ENCODE measurements around the gene ISG15. TPM values are rescaled to one million over a fixed set of nuclear protein-coding genes. Genes with fewer than 3 reads are reported as not detected.
A peak's percentile ranks its signal among the peaks of the same experiment; 100 is the strongest.

Gene ISG15
- total and polyA plus RNA-seq, 7 donors: 2.9 to 22.1 (median 12.4) TPM

GRCh38 chr1:973459-974292 is 39.6 kb upstream of the ISG15 start:
- Histone ChIP-seq H3K36me3 (ENCODE audit: insufficient read depth in 1 of 2, low read depth in 1 of 2) (no peaks in the 10 kb centered on the region), H3K4me3 (no peak overlapping the region), H3K27me3 (ENCODE audit: insufficient read depth in 3 of 3, low read length in 2 of 3) (peaks cover 0 to 15% (median 1%) of the 10 kb centered on the region in 3 donors), H3K27ac (no peak overlapping the region), H3K9me3 (no peaks in the 10 kb centered on the region), H3K4me1 (peaks cover 5% of the 10 kb centered on the region)
- no peak for TF ChIP-seq CTCF (IDR thresholded peaks at IDR 0.05)
- intact Hi-C loops (cut with DNase I): no loop called here
- DNase-seq (peak in 1 of 2 donors; percentile 64), ATAC-seq (peak in 3 of 4 donors; percentile 17 to 29 (median 20))
- WGBS, 3 donors: 41 to 52% (median 42%) methylated on average over 27 to 28 of the region's 28 CpGs

GRCh38 chr1:974293-974640 is 39.0 kb upstream of the ISG15 start:
- Histone ChIP-seq H3K27me3 (ENCODE audit: insufficient read depth in 3 of 3, low read length in 2 of 3) (peaks cover 0 to 14% (median 0%) of the 10 kb centered on the region in 3 donors), H3K27ac (no peak overlapping the region), H3K9me3 (no peaks in the 10 kb centered on the region), H3K4me1 (peaks cover 11% of the 10 kb centered on the region), H3K36me3 (ENCODE audit: insufficient read depth in 1 of 2, low read depth in 1 of 2) (no peaks in the 10 kb centered on the region), H3K4me3 (no peak overlapping the region)
- WGBS, 3 donors: 51 to 53% (median 52%) methylated on average over 10 to 11 of the region's 11 CpGs
- intact Hi-C loops (cut with DNase I): no loop called here
- no peak for DNase-seq
- ATAC-seq: peak in 3 of 4 donors; percentile 3 to 8 (median 6)
- TF ChIP-seq CTCF (IDR thresholded peaks at IDR 0.05): no peak

GRCh38 chr1:974687-975328 is 38.5 kb upstream of the ISG15 start:
- Histone ChIP-seq H3K4me3 (no peak overlapping the region), H3K4me1 (peaks cover 16% of the 10 kb centered on the region), H3K9me3 (no peaks in the 10 kb centered on the region), H3K27me3 (ENCODE audit: insufficient read depth in 3 of 3, low read length in 2 of 3) (peaks cover 0 to 14% (median 0%) of the 10 kb centered on the region in 3 donors), H3K27ac (no peak overlapping the region), H3K36me3 (ENCODE audit: insufficient read depth in 1 of 2, low read depth in 1 of 2) (no peaks in the 10 kb centered on the region)
- intact Hi-C loops (cut with DNase I): loop anchor here in 1 of 2 donors (5.0 kb wide), 1 partner anchor 73 kb away; no protein-coding TSS in a partner anchor
- DNase-seq: peak in 1 of 2 donors; percentile 61
- no peak for TF ChIP-seq CTCF (IDR thresholded peaks at IDR 0.05)
- peak in 1 of 4 donors; percentile 1 for ATAC-seq
- 29 to 46% (median 30%) methylated on average over 16 to 17 of the region's 17 CpGs for WGBS, 3 donors

GRCh38 chr1:975365-975764 is 37.9 kb upstream of the ISG15 start:
- intact Hi-C loops (cut with DNase I): loop anchor here in 1 of 2 donors (5.0 kb wide), 1 partner anchor 73 kb away; no protein-coding TSS in a partner anchor
- Histone ChIP-seq H3K36me3 (ENCODE audit: insufficient read depth in 1 of 2, low read depth in 1 of 2) (no peaks in the 10 kb centered on the region), H3K4me1 (peaks cover 22% of the 10 kb centered on the region), H3K9me3 (no peaks in the 10 kb centered on the region), H3K27me3 (ENCODE audit: insufficient read depth in 3 of 3, low read length in 2 of 3) (peaks cover 0 to 10% (median 0%) of the 10 kb centered on the region in 3 donors), H3K4me3 (no peak overlapping the region), H3K27ac (no peak overlapping the region)
- WGBS, 3 donors: 51 to 61% (median 61%) methylated on average over 8 to 9 of the region's 9 CpGs
- TF ChIP-seq CTCF (IDR thresholded peaks at IDR 0.05): no peak
- ATAC-seq (no peak), DNase-seq (no peak)
